Endometrium (tissue), 2 donors: ENCODE data around the gene BSDC1.

ENCODE experiments used
- FAIRE-seq: peaks from 2 replicates; lab custom pipeline; 2012; peaks lifted over from hg19 to GRCh38; lab: Jason Lieb, UNC
- donor health status: control.
- donor health status: control.

Gene BSDC1

DNA sequence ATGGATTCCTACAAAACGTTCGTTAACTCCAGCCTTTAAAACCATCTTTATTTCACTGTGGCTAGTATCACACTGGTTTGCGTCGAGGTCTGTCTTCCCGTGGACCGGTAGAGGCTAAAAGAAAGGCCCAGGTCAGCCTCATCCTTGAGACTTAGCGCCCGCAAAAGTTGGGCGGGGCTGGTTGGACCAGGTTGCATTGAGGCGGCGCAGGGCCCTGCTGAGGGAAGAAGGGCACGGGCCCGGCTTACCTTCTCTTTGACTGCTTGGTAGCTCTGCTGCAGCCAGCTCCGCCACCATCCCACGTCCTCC is 455 bp downstream of the BSDC1 start:
- FAIRE-seq: no peak

DNA sequence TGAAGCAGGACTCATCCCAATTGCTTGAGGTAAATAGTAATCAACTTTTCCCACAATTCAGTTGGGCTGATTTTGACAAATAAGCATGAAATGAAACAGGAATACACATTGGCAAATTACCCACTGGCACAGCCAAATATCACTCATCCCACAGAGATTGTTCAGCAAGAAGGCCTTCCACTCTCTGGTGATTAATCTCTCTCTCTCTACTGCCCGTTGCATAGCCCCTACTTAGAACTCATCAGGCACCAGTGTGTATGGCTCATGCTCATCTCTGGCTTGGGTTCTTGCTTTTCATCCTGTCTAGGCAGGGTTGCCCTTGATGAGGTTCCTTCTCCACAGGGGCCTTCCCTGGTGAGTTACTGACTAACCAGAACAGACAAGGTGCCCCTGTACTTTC is 1.1 kb downstream of the BSDC1 start:
- FAIRE-seq: no peak

DNA sequence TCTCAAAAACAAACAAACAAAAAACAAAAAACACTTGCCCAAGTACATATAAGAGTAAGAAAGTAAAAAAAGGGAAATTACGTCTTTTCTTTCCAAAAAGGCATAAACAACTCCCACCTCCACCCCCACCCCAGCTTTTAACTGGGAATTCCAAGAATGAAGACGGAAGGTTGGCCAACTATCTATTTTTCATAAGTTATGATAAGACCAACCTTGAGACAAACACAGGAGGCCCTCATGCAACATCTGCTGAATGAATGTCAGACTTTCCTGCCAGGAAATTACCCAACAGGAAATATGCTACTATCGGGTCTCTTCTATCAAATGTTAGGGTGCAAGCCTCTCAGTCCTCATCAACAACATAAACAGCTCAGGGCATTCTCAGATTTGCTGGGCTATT is 1.9 kb downstream of the BSDC1 start:
- FAIRE-seq: no peak

DNA sequence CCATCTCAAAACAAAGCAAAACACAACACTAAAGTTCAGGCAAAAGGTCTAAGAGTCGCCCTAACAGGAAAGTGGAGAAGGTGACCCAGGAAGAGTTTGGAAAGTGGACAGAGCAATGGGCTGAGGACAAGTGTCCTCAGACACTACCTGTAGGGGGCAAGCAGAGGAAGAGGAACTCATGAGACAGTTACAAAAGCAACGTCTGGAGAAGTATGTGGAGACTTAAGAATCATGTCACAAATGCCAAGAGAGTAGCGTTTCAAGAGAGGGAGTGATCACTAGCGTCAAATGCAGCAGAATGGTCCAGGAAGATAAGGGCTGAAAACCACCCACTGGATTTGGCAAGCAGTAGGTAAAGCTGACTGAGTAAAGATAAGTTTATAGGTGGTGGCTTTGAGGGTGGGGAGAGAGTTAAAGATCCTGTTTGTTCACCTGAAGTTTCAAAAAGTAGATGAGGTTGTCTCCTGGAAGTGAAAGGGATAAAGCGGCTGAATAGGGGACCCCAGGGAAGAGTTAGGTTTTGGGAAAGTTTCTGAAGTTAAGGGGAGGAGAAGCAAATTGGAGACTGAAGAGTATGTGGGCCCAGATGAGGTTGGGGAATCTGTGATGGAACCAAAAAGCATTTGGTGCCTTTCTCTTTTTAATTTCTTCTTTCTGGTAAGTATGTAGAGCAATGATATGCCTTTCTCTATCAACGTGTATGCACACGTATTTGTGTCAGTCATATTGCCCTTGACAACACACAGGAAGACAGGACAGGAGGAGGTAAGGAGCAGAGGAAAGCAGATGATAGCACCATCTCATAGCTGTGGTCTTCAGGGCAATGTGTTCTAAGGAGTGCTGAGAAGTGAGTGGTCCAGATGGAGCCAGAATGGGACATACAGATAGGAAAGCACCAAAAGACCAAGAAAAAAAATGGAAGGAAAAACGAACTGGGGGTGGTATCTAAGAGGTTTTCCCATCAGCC is 3.1 kb downstream of the BSDC1 start:
- no peak for FAIRE-seq

DNA sequence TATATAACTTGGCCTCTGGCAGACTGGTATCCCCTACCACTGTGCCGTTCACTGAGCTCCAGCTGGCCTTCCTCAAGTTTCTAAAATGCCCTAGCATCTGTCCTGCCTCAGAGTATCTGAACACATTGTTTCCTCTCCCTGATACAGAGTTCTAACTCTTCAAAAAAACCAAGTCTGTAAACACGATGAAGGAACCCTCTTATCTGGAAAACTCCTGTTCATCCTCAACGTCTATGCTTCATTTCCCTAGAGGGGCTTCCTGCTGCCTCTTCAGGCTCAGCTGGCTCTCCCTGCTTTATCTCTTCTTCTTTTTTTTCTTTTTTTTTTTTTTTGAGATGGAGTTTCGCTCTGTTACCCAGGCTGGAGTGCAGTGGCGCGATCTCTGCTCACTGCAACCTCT is 5.6 kb downstream of the BSDC1 start:
- FAIRE-seq: no peak

DNA sequence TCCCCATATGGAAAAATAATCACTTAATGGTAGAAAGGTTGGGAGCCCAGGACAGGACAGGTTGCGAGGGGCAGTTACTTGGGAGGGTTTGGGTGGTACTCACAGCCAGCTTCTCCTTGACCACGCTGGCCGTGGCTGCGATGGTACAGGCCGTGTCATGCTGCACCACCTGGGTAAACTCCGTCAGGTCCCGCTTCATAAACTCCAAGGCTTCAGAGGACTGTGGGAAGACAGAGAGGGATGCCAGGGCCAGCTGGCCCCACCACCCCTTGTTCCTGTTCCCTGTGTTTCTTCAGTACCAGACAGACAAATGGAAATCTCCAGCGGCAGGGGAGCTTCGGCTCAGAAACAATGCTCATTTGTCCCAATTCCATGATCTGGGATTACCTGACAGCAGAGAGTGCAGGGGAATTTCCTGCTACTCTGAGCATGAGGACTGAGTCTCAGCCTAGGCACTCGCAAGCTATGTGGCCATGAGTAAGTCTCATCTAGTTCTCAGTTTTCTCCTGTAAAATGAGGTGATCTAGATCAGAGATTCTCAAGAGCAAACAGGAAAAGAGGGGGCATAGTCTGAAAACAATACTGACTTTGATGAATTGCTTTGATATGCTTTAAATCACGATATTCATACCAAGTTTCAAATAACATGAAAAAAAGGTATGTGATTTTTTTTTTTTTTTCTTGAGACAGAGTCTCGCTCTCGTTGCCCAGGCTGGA is 7.4 kb downstream of the BSDC1 start:
- no peak for FAIRE-seq

DNA sequence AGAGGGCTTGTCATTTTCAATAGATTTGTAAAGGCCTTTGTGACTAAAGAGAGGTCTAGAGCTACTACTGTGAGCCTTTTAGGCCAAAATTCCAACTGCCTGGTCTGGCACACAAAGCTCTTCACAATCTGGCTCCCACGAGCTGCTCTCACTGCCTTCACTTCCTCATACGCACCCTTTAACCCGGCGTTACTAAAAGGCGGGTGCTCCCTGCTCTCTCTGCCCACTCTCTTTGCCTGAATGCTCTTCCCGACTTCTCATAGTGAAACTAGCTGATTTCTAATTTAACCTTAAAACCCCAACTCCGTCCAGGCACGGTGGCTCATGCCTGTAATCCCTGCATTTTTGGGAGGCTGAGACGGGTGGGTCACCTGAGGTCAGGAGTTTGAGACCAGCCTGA is 14.2 kb downstream of the BSDC1 start:
- no peak for FAIRE-seq

DNA sequence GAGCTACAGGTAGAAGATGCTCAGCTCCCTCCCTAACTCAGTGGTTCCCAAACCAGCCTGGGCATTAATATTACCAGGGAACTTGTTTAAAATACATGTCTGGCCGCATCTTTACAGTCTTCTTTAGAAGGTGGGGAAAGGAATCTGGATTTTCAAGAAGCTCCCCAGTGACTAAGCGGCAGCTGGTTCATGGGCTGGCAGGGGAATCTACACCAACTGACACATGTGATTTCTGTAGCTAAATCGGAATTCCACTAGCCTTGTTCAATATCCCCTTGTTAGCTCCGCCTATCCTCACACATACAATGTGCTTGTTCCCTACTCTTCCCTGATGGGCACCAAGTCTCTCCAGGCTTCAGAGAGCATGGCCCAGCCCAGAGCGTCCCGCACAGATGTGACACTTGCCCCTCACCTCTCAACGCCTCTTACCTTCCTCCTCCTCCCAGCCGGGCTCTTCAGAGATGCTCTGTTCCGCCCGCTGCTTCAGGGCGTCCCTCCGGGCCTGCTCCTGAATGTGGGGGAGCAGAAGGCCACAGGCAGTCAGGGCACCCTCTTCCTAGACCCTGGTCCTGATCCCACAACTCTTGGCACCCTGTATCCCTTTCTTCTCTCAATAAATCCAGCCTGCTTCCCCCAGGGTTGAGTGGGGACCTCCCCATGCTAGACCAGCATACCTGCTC is 16.6 kb downstream of the BSDC1 start:
- no peak for FAIRE-seq

DNA sequence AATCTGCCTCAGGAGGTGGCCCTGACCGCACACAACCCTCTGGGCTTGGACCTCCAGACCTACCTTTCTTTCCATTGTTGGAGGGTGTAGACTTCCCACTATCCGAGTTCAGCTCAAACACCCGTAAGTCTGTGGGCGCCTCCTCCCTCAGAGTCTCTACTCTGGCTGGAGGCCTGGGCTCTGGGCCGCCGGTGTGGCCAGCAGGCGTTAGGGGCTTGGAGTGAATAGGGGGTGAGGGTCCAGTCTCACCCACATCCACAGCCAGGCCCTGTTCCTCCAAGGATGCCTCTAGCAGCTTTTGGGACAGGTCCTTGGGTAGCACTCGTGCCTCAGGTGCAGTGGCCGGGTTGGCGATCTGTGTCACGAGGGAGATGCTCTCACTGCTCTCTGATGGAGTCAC is 18.0 kb downstream of the BSDC1 start:
- no peak for FAIRE-seq

DNA sequence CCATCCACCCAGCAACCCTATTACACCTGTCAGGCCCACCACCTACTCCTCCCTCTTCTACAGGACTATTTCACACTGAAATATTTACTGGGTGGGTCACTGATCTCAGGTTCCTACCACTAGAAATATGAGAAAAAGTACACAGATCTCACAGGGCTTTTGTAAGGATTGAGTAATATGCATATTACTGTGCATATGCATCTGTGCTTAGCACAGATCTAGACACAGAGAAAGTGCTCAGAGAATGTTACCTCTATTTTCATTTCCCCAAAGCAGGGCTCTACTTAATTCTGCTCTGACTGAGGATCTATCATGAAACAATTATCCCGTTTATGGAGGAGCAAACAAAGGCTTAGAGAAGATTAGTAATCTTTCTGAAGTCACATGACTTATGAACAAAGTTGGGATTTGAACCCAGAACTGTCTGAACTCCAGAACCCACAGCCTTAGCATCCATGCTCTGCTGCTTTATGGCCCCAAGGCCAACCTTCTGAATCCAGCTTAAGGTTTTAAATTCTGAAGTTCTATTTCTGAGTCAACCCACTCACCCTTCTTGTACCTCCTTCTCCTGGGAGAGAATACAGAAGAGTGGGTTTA is 20.1 kb downstream of the BSDC1 start:
- no peak for FAIRE-seq

DNA sequence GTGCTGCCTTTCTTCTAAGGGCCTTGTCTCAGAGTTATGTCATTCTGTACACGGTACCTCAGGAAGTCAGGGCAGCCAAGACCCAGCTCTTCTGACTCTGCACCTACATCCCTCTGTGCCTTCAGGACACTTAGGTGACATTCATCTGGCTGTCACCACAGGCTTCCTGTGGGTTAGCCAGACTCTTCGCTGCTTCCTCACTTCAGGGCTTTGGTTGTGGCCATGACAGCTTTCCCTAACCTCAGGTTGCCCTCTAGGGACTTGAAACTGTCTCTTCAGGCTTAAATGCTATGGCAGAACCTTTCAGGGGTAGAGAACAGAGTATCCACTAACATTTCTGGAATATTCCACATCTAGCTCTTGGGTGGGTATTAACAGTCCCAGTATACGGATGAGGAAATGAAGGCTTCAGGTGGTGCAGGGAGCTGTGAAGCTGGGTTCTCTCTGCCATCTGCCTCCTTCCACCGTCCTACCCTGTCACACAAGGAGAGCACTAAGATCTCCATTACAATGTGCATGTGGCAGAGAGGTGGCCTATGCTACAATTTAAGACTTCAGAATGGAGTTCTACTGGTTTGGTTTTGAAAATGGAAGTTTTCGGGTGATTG is 22.0 kb downstream of the BSDC1 start:
- FAIRE-seq: no peak

DNA sequence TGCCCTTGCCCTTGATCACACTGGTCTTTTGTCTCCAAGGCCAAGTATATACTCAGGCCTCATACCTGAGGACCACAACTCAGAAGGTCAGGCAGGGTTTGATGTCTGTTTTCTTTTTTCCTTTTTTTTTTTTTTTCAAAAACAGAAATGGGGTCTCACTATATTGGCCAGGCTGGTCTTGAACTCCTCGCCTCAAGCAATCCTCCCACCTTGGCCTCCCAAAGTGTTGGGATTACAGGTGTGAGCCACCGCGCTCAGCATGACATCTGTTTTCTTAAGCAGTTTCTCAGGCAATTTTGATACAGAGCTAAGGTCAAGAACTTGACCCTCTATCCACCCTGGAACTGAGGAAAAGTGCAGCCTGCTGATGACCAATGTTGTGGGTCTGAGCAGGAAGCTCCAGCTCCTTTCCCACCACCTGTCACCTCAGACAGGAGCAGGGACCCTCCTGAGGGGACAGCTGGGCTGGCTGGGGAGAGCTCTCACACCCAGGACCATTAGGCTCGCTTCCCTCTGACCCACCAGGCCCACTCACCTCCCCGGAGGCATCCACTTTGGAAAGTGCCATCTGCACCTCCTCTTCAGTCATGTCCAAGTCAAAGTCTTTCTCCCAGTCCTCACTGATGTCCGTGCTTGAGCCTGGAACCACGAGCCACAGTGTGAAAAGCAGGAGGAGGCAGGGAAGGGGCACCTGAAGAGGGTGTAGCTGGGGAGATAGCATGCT is 26.2 kb downstream of the BSDC1 start:
- FAIRE-seq: no peak

DNA sequence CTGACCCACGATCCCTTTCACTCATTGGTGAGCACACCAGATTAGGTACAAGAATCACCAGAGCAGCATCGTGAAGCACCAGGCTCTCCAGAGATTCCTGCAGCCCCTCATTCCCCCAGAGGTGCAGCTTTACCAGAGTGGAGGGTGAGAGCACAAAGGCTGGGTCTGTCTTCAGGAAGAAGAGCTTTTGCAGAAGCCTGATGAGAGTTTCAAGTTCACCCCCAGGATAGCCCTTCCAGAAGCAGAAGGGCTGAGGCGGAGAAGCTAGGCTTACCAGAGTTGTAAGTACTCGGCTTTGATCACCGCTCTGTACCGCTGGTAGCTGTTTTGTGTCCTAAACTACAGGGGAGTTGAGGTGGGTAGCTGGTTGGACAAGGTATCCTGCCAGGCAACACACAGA is 28.8 kb downstream of the BSDC1 start:
- no peak for FAIRE-seq

DNA sequence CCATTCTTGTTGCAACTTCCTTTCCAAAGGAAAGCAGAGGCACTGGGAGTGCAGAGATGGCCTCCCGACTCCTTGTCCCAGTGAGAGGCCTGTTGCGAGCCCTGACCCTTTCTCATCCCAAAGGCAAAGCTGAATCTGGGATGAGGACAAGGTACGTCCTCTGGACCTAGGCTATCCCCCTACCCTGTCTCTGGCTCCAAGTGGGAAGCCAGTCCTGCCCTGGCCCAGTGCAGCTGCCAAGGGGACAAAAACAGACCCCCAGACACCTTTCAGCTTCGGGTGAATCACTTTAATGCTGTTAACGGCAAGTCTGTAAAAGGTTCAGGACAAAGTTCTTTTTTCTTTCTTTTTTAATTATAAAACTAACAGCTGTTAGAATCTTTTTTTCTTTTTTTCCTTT is 29.4 kb downstream of the BSDC1 start:
- no peak for FAIRE-seq

DNA sequence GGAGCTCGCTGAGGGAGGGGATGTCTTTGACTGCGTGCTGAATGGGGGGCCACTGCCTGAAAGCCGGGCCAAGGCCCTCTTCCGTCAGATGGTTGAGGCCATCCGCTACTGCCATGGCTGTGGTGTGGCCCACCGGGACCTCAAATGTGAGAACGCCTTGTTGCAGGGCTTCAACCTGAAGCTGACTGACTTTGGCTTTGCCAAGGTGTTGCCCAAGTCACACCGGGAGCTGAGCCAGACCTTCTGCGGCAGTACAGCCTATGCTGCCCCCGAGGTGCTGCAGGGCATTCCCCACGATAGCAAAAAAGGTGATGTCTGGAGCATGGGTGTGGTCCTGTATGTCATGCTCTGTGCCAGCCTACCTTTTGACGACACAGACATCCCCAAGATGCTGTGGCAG is 30.5 kb downstream of the BSDC1 start:
- FAIRE-seq: no peak

DNA sequence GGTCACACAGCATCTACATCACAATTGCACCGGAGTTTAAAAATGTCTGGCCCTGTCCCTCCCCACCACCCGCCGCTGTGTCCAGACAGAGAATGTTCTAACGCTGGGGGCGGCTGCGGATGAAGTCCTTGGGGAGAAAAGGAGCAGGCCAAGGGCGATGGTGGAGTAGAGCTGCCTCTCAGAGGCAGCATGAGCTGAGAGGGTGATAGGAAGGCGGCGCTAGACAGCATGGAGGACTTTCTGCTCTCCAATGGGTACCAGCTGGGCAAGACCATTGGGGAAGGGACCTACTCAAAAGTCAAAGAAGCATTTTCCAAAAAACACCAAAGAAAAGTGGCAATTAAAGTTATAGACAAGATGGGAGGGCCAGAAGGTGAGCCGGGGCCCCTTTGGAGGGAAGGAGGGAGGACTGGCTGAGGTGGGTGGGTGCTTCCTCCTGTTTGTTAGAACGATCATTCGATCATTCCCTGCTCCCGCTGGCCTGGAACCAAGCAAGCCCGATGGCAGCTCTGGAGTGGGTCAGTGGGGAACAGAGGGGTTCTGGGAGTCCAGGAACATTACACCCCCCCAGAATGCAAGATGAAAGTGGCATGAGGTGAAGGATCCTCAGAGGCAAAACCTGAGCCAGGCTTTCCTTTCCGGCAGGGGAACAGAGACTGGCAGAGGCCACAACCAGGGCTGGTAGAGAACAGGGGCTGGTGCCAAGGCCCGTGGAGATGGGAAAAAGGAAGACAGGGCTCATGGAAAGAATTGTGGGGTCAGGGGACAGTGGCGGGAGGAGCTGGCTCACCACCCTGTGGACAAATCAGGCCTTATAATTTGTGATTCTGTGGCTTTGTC is 31.5 kb downstream of the BSDC1 start, which contains the start of the genes FAM229A and TSSK3:
Gene FAM229A, minus strand, starts transcription at position 12 of the 840 bp plus-strand sequence. CDS start 394 bp downstream, outside the sequence.
Gene TSSK3, plus strand, starts transcription at position 66 of the 840 bp plus-strand sequence. Its CDS starts 163 bp downstream, at position 229.
- FAIRE-seq: no peak

DNA sequence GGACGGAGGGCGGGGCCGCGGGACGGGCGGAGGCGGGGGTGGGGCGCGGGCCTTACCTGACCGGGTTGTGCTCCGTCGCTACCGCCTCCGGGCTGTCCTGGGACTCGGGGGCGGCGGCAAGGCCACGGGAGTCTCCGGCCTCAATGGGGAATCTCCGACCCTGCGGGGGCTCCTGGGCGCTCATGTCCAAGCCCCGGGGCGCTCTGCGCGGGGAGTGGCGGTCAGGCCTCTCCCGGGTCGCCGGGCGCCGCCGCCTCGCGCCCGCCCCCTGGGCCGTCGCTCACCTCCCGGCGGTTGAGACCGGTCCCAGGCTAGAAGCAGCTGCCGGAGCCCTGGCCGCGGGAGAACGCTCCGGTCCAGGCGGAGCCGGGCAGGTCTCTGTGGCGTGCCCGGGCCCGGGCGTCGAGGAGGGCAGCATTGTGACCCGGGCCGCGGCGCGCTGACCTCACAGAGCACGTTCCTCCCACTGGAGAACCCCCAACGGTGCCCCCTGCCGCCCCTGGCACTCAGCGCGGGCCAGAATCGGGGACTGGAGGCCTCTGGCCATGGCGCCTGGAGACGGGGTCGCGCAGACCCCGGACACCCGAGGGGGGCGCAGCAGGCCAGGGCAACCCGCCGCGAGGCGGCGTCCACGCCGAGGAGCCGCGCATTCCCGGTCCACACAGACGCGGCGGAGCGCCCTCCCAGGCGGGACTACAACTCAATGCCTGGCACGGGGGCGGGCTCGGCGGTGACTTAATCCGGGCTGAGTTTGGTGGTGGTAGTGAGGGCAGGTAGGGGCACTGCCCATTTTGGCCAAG is 32.4 kb downstream of the BSDC1 start:
- no peak for FAIRE-seq

DNA sequence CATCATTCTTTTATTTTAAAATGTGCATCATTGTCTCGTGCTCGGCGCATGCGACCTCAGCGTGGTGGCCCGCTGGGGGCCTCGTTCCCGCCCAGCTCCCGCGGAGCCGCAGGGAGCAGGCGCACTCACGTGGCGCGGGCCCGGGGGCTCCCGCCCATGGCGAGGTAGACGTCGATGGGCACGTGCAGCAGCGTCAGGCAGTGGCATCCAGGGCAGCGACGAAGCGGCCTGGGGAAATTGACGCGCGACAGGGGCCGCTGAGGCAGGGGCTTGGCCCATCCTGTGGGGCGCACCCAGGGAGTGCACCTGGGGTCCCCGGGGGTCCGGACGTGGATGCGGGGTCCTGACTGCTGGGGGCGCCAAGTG is 33.0 kb downstream of the BSDC1 start:
- FAIRE-seq: no peak

DNA sequence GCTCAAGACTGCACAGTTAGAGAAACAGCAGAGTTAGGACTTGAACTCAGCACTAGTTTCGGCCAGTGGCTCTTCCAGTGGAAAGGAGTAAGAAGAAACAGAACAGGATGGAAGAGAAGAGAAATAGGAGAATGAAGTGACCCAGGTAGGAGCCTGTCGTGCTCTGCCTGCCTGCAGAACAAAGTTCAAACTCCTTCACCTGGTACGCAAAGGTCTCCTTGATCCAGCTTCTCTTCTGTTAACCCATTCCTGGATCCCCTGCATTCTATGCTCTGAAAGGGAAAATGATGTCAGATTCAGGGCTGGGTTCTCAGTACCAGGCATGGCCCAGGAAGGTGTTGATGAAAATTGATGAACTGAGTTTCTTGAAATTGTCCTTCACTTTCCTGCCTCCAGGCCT is 35.8 kb downstream of the BSDC1 start:
- FAIRE-seq: no peak

DNA sequence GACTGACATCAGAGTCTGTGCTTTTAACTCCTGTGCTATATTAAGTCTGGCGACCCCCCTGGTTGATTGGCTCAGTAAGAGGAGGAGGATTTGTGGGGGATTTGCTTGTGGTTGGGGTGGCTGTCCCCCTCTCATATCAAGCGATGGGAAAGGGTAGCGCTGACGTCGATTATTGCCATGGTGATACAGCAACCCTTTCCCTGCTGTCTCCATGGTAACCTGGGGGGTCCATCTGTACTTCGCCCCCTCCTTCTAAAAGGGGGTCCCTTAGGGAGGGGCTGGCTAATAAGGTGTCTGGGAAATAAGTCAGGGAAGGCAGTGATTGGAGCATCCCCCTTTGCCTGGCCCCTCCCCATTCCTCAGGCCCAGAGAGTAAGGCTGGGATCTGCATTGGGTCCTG is 36.6 kb downstream of the BSDC1 start:
- FAIRE-seq: no peak
